GM23248 (cell line): ENCODE measurements around the gene DRC3.

ENCODE experiments used
- EZH2 ChIP-seq: fragments of 200-600 bp; sonication (generic); IDR thresholded peaks from 2 replicates; pipeline ENCODE4 v1.6.1; 2018; ENCODE audit warnings: antibody characterized with exemption, mild to moderate bottlenecking; ENCODE audit not compliant: insufficient read depth, poor library complexity, severe bottlenecking
- EZH2phosphoT487 ChIP-seq: fragments of 200-600 bp; sonication (generic); IDR thresholded peaks from 2 replicates; pipeline ENCODE4 v1.6.1; 2018; ENCODE audit warnings: antibody characterized with exemption, moderate library complexity, mild to moderate bottlenecking, low read depth; ENCODE audit not compliant: insufficient read depth

GRCh38 chr17:18014006-18014405, 41.3 kb downstream of the DRC3 start:
- no peak for TF ChIP-seq EZH2
- no peak for TF ChIP-seq EZH2phosphoT487
